ENCODE results near the gene ABLIM2. TPM values are rescaled to one million over a fixed set of nuclear protein-coding genes. Genes with fewer than 3 reads are reported as not detected.
A peak's percentile ranks its signal among the peaks of the same experiment; 100 is the strongest.
"Not testable (repeated sequence)": the region's sequence is repeated elsewhere in the genome, so short reads cannot be mapped to it uniquely, and the experiment has no call there.

Gene ABLIM2
- polyA plus RNA-seq, 1 donor from 2014 or later = 1.3 TPM

- peaks cover 18% of the 10 kb centered on the region for H3K27me3 Mint-ChIP-seq
- H3K27ac Mint-ChIP-seq = no peak overlapping the region
- peaks cover 7 to 8% (median 8%) of the 10 kb centered on the region in 3 donors for H3K4me1 Mint-ChIP-seq
- H3K4me3 Mint-ChIP-seq = no peak overlapping the region
- H3K36me3 Mint-ChIP-seq = no peaks in the 10 kb centered on the region
- H3K9me3 Mint-ChIP-seq = peaks cover 0 to 3% (median 3%) of the 10 kb centered on the region in 3 donors
Measured at GRCh38 chr4:7956934-7957656, 201.5 kb downstream of the ABLIM2 start.

GRCh38 chr4:7956270-7956808 lies 202.3 kb downstream of the ABLIM2 start:
- H3K27me3 Mint-ChIP-seq = peaks cover 20% of the 10 kb centered on the region
- peaks cover 7 to 8% (median 8%) of the 10 kb centered on the region in 3 donors for H3K4me1 Mint-ChIP-seq
- H3K27ac Mint-ChIP-seq = no peak overlapping the region
- no peaks in the 10 kb centered on the region for H3K36me3 Mint-ChIP-seq
- H3K4me3 Mint-ChIP-seq = no peak overlapping the region
- H3K9me3 Mint-ChIP-seq = peaks cover 0 to 4% (median 3%) of the 10 kb centered on the region in 3 donors

DNA sequence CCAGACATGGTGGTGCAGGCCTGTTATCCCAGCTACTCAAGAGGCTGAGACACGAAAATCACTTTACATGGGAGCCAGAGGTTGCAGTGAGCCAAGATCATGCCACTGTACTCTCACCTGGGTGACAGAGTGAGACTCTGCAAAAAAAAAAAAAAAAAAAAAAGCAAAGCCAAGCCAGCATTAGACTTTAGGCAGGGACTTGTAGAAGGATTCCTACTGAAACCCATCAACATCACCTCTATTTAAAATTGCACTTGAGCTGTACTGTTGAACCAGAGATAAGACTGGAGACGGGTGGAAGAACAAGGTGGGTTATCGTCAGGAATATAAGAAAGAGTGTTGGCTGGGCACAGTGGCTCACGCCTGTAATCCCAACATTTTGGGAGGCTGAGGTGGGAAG lies 203.2 kb downstream of the ABLIM2 start:
- peaks cover 17% of the 10 kb centered on the region for H3K27me3 Mint-ChIP-seq
- no peak overlapping the region for H3K27ac Mint-ChIP-seq
- H3K4me1 Mint-ChIP-seq = peaks cover 0 to 2% (median under 1%) of the 10 kb centered on the region in 3 donors
- H3K36me3 Mint-ChIP-seq = no peaks in the 10 kb centered on the region
- H3K4me3 Mint-ChIP-seq = no peak overlapping the region
- peaks cover 0 to 6% (median 3%) of the 10 kb centered on the region in 3 donors for H3K9me3 Mint-ChIP-seq

DNA sequence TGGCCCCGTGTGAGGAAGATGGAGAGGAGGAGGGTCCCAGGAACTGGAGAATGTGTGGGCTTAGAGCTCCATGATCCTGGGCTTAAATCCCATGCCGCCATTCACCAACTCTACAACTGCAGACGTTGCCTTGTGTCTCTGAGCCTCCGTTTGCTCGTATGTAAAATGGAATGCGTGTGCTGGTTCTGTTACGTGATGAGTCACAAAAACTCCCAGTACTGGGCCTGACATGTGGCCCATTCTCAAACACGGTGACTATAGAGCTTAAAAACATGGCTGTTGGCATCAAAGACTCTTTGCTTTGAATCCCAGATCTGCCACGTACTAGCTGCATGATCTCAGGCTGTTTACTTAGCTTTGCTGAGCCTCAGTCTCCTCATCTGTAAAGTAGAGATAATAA lies 206.0 kb downstream of the ABLIM2 start:
- Mint-ChIP-seq H3K36me3 (no peaks in the 10 kb centered on the region), H3K27ac (no peak overlapping the region), H3K4me1 (peaks cover 0 to 2% (median 2%) of the 10 kb centered on the region in 3 donors), H3K9me3 (peaks cover 0 to 9% (median 3%) of the 10 kb centered on the region in 3 donors), H3K27me3 (peaks cover 17% of the 10 kb centered on the region), H3K4me3 (no peak overlapping the region)

- Mint-ChIP-seq H3K4me1 (peaks cover 0 to 2% (median 0%) of the 10 kb centered on the region in 3 donors), H3K27ac (no peak overlapping the region), H3K36me3 (no peaks in the 10 kb centered on the region), H3K4me3 (no peak overlapping the region), H3K9me3 (peaks cover 0 to 9% (median 3%) of the 10 kb centered on the region in 3 donors), H3K27me3 (peaks cover 13% of the 10 kb centered on the region)
Measured at GRCh38 chr4:7950301-7951092, 208.1 kb downstream of the ABLIM2 start.

DNA sequence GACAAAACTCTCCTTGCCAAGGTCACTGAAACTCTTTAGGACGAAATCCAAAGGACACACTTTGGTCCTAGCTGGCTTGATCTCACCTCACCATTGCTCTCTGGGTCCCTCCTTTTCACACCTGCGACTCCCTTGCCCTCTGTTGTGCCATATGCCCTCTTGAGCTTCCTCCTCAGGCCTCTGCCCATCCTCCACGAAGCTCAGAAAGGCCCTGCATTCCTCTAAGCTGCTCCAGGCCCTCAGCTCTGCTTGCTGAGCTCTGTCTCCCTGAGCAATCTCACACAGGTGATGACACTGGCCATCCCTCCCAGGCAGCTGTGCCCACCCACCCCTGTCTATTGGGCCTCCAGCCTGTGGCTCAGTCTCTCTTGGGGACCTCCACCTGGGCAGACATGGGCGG lies 208.9 kb downstream of the ABLIM2 start:
- H3K36me3 Mint-ChIP-seq = no peaks in the 10 kb centered on the region
- H3K27ac Mint-ChIP-seq = no peak overlapping the region
- peaks cover 0 to 2% (median 0%) of the 10 kb centered on the region in 3 donors for H3K4me1 Mint-ChIP-seq
- H3K9me3 Mint-ChIP-seq = peaks cover 0 to 9% (median 3%) of the 10 kb centered on the region in 3 donors
- no peak overlapping the region for H3K4me3 Mint-ChIP-seq
- H3K27me3 Mint-ChIP-seq = peaks cover 13% of the 10 kb centered on the region

- H3K9me3 Mint-ChIP-seq = peaks cover 0 to 7% (median 1%) of the 10 kb centered on the region in 3 donors
- peaks cover 13% of the 10 kb centered on the region for H3K27me3 Mint-ChIP-seq
- H3K4me3 Mint-ChIP-seq = no peak overlapping the region
- no peaks in the 10 kb centered on the region for H3K36me3 Mint-ChIP-seq
- no peak overlapping the region for H3K27ac Mint-ChIP-seq
- H3K4me1 Mint-ChIP-seq = peaks cover 0 to 2% (median 0%) of the 10 kb centered on the region in 3 donors
Measured at GRCh38 chr4:7947927-7948326, 210.7 kb downstream of the ABLIM2 start.

DNA sequence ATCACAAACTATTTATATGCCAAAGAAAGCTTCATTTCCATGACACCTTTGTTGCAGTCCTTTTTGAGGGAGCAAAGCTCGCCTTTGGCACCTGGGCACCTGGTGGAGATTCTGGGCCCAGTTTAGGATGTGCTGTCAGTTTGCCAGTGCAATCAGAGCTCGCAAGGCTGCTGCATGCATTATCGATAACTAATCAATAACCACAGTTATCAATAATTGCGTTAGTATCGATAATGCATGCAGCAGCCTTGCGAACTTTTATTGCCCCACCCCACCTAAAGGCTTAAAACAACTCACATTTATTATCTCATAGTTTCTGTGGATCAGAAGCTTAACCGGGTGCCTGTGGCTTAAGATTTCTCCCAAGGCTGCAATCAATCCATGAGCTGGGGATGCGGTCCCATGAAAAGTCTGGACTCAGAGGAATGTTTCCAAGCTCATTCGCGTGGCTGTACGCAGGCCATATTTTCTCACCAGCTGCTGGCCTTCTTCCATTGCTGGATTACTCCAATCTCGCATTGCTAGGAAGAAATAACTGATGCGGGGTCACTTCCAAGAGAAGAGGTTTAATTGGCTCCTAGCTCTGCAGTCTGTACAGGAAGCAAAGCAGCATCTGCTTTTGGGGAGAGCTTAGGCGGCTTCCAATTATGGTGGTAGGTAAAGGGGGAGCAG lies 212.8 kb downstream of the ABLIM2 start:
- peaks cover 12% of the 10 kb centered on the region for H3K27me3 Mint-ChIP-seq
- H3K4me1 Mint-ChIP-seq = peaks cover 0 to 2% (median 0%) of the 10 kb centered on the region in 3 donors
- no peak overlapping the region for H3K4me3 Mint-ChIP-seq
- H3K27ac Mint-ChIP-seq = no peak overlapping the region
- peaks cover 0 to 5% (median 0%) of the 10 kb centered on the region in 3 donors for H3K9me3 Mint-ChIP-seq
- H3K36me3 Mint-ChIP-seq = no peaks in the 10 kb centered on the region

GRCh38 chr4:7944599-7945220 lies 213.9 kb downstream of the ABLIM2 start:
- Mint-ChIP-seq H3K36me3 (no peaks in the 10 kb centered on the region), H3K27ac (no peak overlapping the region), H3K4me3 (no peak overlapping the region), H3K4me1 (peaks cover 0 to 2% (median 0%) of the 10 kb centered on the region in 3 donors), H3K9me3 (peaks cover 0 to 5% (median 0%) of the 10 kb centered on the region in 3 donors), H3K27me3 (peaks cover 17% of the 10 kb centered on the region)

GRCh38 chr4:7943688-7944087 lies 214.9 kb downstream of the ABLIM2 start:
- H3K4me3 Mint-ChIP-seq, H3K9me3 Mint-ChIP-seq: not testable (repeated sequence)

GRCh38 chr4:7943211-7943610 lies 215.4 kb downstream of the ABLIM2 start:
- Mint-ChIP-seq H3K4me3 (no peak overlapping the region), H3K27ac (no peak overlapping the region), H3K9me3 (peaks cover 0 to 7% (median 0%) of the 10 kb centered on the region in 3 donors), H3K4me1 (peaks cover 0 to 2% (median 0%) of the 10 kb centered on the region in 3 donors), H3K27me3 (peaks cover 12% of the 10 kb centered on the region), H3K36me3 (no peaks in the 10 kb centered on the region)

More at GRCh38 chr4:7943688-7944087, 214.9 kb downstream of the ABLIM2 start:
- not testable (repeated sequence) for H3K36me3 Mint-ChIP-seq, H3K27ac Mint-ChIP-seq, H3K4me1 Mint-ChIP-seq
- H3K27me3 Mint-ChIP-seq = peaks cover 12% of the 10 kb centered on the region

GRCh38 chr4:7941965-7942496 lies 216.6 kb downstream of the ABLIM2 start:
- Mint-ChIP-seq H3K4me3 (no peak overlapping the region), H3K27ac (peak overlapping the region in 1 of 3 donors; percentile 62), H3K9me3 (peaks cover 0 to 5% (median 0%) of the 10 kb centered on the region in 3 donors), H3K36me3 (no peaks in the 10 kb centered on the region), H3K27me3 (peaks cover 23% of the 10 kb centered on the region), H3K4me1 (no peaks in the 10 kb centered on the region)

- peak overlapping the region in 2 of 3 donors; percentile 62 to 87 for H3K27ac Mint-ChIP-seq
Measured at GRCh38 chr4:7941111-7941964, 217.3 kb downstream of the ABLIM2 start.

More at GRCh38 chr4:7941111-7941964, 217.3 kb downstream of the ABLIM2 start:
- H3K9me3 Mint-ChIP-seq = peaks cover 0 to 5% (median 0%) of the 10 kb centered on the region in 3 donors
- peaks cover 0 to 2% (median 0%) of the 10 kb centered on the region in 3 donors for H3K4me1 Mint-ChIP-seq
- peaks cover 29% of the 10 kb centered on the region for H3K27me3 Mint-ChIP-seq
- no peaks in the 10 kb centered on the region for H3K36me3 Mint-ChIP-seq
- H3K4me3 Mint-ChIP-seq = peak overlapping the region in 1 of 4 donors; percentile 86

Data from IgD-negative memory B cell (primary cell).